ENCODE results near the gene PTP4A2. TPM values are rescaled to one million over a fixed set of nuclear protein-coding genes. Genes with fewer than 3 reads are reported as not detected.

PTP4A2 gene
- 90.1 and 103 TPM in 2 replicates for polyA plus RNA-seq (2014; cell fraction: cytosol; rRNA removed)
- 42.2 and 59.1 TPM in 2 replicates for polyA plus RNA-seq (2014; cell fraction: nucleus; rRNA removed)

GRCh38 chr1:31938184-31938975, at the start of gene PTP4A2:
Gene PTP4A2 (minus strand): TSS chr1:31938368. CDS start chr1:31919065, 19,303 bp downstream.
- DNase-seq (ENCODE audit: low spot score) = peak; percentile 91

- no peak for DNase-seq (ENCODE audit: low spot score)
Observed at GRCh38 chr1:31987135-31987619, 49.0 kb upstream of the PTP4A2 start.

DNA sequence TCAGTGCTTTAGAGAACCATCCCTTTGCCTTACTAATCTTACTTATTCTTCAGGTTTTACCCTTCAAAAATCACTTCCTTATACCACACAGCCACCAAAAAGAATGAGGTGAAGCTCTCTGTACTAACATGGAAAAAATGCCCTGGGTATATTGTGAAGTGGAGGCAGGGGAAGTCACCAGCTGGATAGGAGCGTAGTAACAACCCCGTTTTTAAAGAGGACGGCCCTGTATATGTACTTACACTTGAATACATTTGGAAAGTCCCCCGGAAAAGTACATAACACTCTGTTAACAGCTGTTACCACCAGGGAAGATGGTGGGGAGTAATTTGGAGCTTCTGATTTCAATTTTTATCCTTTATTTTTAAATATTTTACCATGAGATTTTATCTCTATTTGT, 47.3 kb upstream of the PTP4A2 start:
- no peak for DNase-seq (ENCODE audit: low spot score)

GRCh38 chr1:31984419-31985347, 46.5 kb upstream of the PTP4A2 start:
- DNase-seq (ENCODE audit: low spot score) = no peak

DNA sequence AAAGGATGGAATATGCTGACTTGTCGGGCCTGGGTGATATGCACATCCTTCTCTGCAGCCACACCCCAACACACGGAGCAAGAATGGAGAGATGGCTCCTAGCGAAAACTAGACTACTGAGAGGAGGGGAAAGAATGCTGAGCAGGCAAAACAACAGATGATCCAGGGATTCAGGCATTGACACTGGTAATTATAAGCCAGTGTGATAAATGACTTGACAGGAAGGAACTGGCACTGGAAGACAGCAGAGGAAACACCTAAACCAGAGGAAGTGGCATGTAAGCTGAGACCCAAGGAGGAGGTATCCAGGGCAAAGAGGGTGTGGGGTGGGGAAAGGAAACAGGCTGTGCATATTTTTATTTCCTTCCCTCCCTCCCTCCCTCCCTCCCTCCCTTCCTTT, 43.8 kb upstream of the PTP4A2 start:
- DNase-seq (ENCODE audit: low spot score) = no peak

DNA sequence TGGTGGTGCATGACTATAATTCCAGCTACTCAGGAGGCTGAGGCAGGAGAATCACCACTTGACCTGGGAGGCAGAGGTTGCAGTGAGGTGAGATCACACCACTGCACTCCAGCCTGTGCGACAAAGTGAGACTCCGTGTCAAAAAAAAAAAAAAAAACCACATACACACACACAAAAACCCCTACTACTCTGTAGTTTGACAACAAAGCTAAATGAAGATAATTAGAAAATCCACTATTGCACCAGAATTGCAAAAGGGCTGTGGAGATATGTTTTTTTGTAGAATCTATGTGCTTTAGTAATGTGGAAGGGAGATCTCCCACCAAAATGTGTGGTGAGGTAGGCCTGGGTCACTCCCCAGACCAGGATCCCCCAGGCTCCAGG, 43.3 kb upstream of the PTP4A2 start:
- DNase-seq (ENCODE audit: low spot score) = no peak

- DNase-seq (ENCODE audit: low spot score) = no peak
Observed at GRCh38 chr1:31980835-31981455, 42.8 kb upstream of the PTP4A2 start.

DNA sequence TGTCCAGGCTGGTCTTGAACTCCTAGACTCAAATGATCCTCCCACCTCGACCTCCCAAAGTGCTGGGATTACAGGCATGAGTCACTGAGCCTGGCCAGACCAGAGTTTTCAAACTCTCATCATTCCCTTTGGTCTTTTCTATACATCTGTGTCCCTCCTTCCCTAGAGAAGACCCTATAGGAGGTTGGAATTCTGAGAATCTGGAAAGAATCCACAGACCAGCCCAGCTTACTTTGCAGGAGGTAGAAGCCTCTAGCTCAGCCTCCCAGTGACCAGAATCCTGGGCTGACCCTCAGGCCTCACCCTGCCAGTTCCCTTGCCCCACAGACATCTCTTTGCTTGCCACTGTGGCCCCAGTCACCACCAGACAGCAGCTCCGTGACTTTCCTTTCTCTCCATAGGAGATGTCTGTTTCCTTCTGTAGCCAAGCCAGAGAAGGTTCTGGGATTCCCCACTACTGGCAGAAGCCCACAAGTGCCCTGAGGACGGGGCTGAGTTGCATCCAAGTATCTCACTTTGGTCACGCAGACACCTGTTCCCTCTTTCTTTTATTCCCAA, 40.8 kb upstream of the PTP4A2 start:
- no peak for DNase-seq (ENCODE audit: low spot score)

DNA sequence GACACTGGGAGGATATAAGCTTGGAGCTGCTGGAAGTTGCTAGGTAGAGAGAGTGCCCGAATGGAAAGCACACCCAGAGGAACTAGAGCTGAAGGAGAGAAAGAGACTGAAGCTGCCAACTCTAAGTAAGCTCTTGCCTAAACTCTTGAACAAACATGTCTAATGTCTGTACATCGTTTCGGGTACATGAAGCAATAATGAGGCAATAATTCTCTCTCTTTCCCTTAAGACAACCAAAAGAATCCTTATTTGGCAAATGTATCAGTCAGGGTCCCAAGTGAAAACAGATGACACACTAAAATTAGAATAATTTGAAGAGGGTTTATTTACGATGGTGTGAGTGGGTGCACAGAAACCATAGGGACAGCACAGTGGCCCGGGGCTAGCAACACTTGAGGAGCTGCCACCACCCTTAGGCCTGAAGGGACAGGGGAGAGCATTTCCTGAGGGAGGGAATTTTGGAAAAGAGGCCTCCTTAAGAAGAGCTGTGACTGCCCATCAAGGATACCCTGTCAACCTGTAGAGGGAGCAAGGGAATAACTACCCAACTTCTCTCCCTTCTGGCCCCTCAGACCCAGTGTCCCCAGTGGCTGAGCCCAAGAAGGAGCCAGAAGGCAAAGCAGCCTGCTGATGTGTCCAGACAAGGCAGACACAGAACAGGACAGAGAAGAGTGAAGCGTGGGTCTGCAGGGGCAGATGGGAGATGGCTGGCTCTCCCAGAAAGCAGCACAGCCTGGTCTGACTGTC, 39.4 kb upstream of the PTP4A2 start:
- DNase-seq (ENCODE audit: low spot score) = peak; percentile 64

- DNase-seq (ENCODE audit: low spot score) = no peak
Observed at GRCh38 chr1:31976401-31976800, 38.2 kb upstream of the PTP4A2 start.

DNA sequence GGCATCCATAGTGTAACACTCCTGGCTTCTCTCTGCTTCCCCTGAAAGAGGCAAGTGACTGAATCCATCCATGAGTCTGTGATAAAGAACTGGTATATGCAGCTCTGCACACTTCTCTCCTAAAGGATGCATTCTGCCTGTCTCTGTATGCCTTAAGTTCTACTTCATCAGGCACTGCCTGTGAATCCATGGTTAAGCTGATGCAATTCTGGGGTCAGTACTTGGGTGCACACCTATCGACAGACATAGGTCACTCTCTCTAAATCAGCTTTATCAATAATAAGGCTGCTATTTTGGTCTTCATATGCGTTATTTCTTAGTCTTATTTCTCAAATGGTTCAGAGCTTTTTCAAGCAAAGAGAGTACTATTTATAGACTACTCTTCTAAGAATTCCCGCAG, 32.7 kb upstream of the PTP4A2 start:
- no peak for DNase-seq (ENCODE audit: low spot score)

- no peak for DNase-seq (ENCODE audit: low spot score)
Observed at GRCh38 chr1:31961536-31961935, 23.4 kb upstream of the PTP4A2 start.

GRCh38 chr1:31959521-31960340, 21.6 kb upstream of the PTP4A2 start:
- no peak for DNase-seq (ENCODE audit: low spot score)

- DNase-seq (ENCODE audit: low spot score) = no peak
Observed at GRCh38 chr1:31957701-31958674, 19.8 kb upstream of the PTP4A2 start.

DNA sequence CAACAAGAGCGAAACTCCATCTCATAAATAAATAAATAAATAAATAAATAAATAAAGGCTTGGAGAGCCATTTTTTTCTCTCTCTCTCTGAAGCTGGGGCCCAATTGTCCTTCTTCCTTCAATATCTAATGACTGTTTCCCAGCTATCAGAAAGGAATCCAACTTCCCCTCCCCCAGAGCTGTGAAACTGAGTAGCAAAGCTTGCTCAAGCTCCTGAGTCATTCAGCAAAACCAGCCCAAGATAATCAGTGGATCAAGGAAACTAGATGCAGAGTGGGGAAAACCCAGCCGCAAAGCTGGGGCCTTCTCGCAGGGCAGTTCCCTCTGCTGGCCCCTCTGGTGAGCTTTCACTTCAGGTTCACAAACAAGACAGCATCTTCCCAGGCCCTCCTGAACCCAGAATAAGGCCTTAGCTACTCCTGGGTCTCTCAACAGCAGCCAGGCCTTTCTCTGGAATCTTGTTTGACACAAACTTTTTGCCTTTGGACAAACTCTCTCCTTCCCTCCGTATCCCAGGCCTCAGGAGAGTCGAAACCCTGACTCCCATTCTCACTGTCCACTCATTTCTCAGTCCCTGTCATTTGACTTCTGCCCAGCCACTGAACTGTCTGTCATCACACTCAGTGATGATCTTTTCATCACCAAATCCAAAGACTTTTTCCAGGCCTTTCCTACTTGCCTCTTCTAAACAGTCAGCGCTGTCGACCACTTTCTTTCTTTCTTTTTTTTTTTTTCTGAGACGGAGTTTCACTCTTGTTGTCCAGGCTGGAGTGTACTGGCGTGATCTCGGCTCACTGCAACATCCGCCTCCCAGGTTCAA, 18.0 kb upstream of the PTP4A2 start:
- DNase-seq (ENCODE audit: low spot score) = no peak

DNA sequence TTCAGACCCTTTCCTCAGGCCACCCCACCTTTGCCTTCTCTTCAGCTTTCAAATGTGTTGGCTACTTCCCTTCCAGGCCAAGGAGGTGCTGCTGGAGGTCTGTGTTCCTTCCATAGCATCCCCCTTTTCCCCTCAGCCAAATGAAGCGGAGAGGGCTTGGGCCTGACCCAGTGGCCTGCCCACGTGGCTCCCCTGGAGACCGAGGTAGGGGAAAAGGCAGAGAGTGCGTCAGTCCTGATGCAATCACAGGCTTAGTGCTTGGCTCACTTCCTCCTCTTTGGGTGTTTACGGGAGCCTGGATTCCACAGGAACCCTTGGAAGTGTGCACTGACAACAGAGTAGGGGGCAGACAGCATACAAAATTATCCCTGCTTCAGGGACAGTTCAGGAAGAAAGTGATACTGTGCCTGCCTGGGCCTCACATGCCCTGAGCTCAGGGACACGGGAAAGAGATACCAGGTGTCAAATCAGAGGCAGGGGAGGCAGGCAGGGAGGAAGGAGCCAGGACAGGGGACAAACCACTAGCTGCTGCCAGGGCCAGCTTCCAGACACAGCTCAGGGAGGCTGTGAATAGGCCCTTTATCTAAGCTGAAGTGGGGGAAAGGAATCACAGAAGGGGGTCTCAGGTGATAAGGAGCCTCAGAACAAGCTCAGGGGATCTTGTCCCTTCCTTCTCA, 16.6 kb upstream of the PTP4A2 start:
- DNase-seq (ENCODE audit: low spot score) = no peak

GRCh38 chr1:31952825-31953220, 14.7 kb upstream of the PTP4A2 start:
- no peak for DNase-seq (ENCODE audit: low spot score)

Measured in SK-N-DZ (cell line).